GM21526 (cell line): Measurements from ENCODE around the gene ATXN3.

Source experiments
- ATAC-seq: cut with Tn5 transposase; IDR thresholded peaks from one replicate; pipeline ENCODE4 v1.9.1; 2021; ENCODE audit warnings: moderate library complexity; ENCODE audit not compliant: unreplicated experiment, low FRiP score

ATXN3 gene

GRCh38 chr14:92106143-92106926, at the start of gene ATXN3:
Gene ATXN3, minus strand, starts transcription at chr14:92106582. Its CDS starts 30 bp downstream, at chr14:92106552.
- ATAC-seq = peak; percentile 86

GRCh38 chr14:92154283-92154942, 48.0 kb upstream of the ATXN3 start:
- ATAC-seq = no peak

- ATAC-seq = no peak
Measured at GRCh38 chr14:92153581-92153980, 47.2 kb upstream of the ATXN3 start.

GRCh38 chr14:92144708-92145107, 38.3 kb upstream of the ATXN3 start:
- no peak for ATAC-seq

GRCh38 chr14:92143962-92144361, 37.6 kb upstream of the ATXN3 start:
- ATAC-seq = no peak

- no peak for ATAC-seq
Measured at GRCh38 chr14:92143309-92143708, 36.9 kb upstream of the ATXN3 start.

- ATAC-seq = no peak
Measured at GRCh38 chr14:92135269-92135668, 28.9 kb upstream of the ATXN3 start.

- no peak for ATAC-seq
Measured at GRCh38 chr14:92134456-92134855, 28.1 kb upstream of the ATXN3 start.

GRCh38 chr14:92122761-92123160, 16.4 kb upstream of the ATXN3 start:
- ATAC-seq = no peak

- peak; percentile 14 for ATAC-seq
Measured at GRCh38 chr14:92122351-92122677, 15.9 kb upstream of the ATXN3 start.

- ATAC-seq = peak; percentile 77
Measured at GRCh38 chr14:92121670-92122350, 15.4 kb upstream of the ATXN3 start, which contains the start of the genes CPSF2 and NDUFB1. Gene CPSF2, plus strand, starts transcription at chr14:92121969. Its CDS starts 9,016 bp downstream, at chr14:92130985. Gene NDUFB1, minus strand, starts transcription at chr14:92121706. Its CDS starts 4,069 bp downstream, at chr14:92117637.

GRCh38 chr14:92121207-92121669, 14.9 kb upstream of the ATXN3 start:
- ATAC-seq = peak; percentile 23

GRCh38 chr14:92109490-92109889, 3.1 kb upstream of the ATXN3 start:
- ATAC-seq = no peak

GRCh38 chr14:92108345-92109254, 2.2 kb upstream of the ATXN3 start:
- ATAC-seq = no peak

GRCh38 chr14:92105893-92106142, 564 bp downstream of the ATXN3 start:
- ATAC-seq = peak; percentile 21

- ATAC-seq = no peak
Measured at GRCh38 chr14:92105073-92105892, 1.1 kb downstream of the ATXN3 start.

- no peak for ATAC-seq
Measured at GRCh38 chr14:92103363-92103989, 2.9 kb downstream of the ATXN3 start.

- no peak for ATAC-seq
Measured at GRCh38 chr14:92099802-92100201, 6.6 kb downstream of the ATXN3 start.

GRCh38 chr14:92093320-92093719, 13.1 kb downstream of the ATXN3 start:
- no peak for ATAC-seq
